Measurements from ENCODE around the gene ADCY7. TPM values are rescaled to one million over a fixed set of nuclear protein-coding genes. Genes with fewer than 3 reads are reported as not detected.

Gene ADCY7
- total RNA-seq, 1 donor from 2014 or later, result 78.0 TPM

Other genes with a start within 250 kb of the ADCY7 start
- gene CNEP1R1, start 241.3 kb upstream of the ADCY7 start, total RNA-seq, result 21.9 and 22.7 TPM in 2 replicates
- 29.1 and 30.7 TPM in 2 replicates for gene HEATR3, start 200.6 kb upstream of the ADCY7 start, total RNA-seq
- gene TENT4B, start 113.2 kb upstream of the ADCY7 start, total RNA-seq, result 19.8 and 20.0 TPM in 2 replicates
- gene BRD7, start 102.4 kb downstream of the ADCY7 start, total RNA-seq, result 88.8 and 91.0 TPM in 2 replicates